ENCODE data around the gene METRN.

The METRN gene

DNA sequence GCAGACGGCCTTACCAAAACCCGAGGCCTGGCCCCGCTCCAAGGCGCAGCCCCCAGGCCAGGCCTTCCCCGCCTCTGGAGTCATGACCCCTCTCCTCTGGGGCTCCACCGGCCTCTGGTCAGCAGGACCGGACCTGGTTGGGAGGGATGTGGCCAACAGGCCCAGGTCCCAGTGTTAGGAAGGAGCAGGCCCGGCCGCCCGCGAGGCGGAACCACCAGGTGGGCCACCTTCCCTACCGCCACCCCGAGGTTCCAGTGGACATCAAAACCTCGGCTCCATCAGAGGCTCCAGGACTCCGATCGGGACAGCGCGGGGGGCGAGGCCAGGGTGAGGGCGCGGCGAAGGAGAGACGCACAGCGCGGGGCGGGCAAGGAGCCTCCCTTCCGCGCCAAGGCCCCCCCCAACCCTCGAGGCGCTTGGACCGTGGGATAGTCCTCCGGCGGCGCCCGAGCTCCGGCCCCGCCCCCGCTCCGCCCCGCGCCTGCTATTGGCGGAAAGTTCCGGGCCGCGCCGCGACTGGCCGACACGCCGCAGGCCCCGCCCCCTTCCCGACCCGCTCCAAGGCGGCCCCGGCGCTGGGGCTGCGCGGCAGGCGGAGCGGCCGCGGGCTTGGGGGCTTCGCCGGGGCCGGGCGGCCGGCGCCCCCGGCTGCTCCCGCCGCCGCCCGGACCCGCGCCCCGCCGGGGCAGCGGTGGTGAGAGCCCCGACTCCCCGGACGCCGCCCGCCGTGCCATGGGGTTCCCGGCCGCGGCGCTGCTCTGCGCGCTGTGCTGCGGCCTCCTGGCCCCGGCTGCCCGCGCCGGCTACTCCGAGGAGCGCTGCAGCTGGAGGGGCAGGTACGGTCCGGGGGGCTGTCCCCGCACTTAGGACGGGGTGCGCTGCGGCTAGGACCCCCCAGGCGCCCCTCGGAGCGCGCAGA is at the start of gene METRN:
Gene METRN, plus strand, starts transcription at position 561 of the 919 bp plus-strand sequence. Its CDS starts 172 bp downstream, at position 733.
- peaks cover 28% of the 10 kb centered on the region for H3K4me1 ChIP-seq (ENCODE audit: control insufficient read depth, insufficient read depth, low read length)
- no peaks in the 10 kb centered on the region for H3K36me3 ChIP-seq (ENCODE audit: control insufficient read depth, insufficient read depth, low read length, severe bottlenecking)
- peak within 1 kb of the TSS; percentile 82 for H3K9ac ChIP-seq (ENCODE audit: low read length)
- peak; percentile 98 for DNase-seq (ENCODE audit: low read depth)
- peak within 1 kb of the TSS; percentile 80 for H3K4me3 ChIP-seq (ENCODE audit: low read length)
- peaks cover 14% of the 10 kb centered on the region for H3K27me3 ChIP-seq (replicated peaks; ENCODE audit: control insufficient read depth, insufficient read depth, low read length)
- no peaks in the 10 kb centered on the region for H3K9me3 ChIP-seq (ENCODE audit: control insufficient read depth, low read length)

- DNase-seq (ENCODE audit: low read depth) = no peak
- H3K9me3 ChIP-seq (ENCODE audit: control insufficient read depth, low read length) = no peaks in the 10 kb centered on the region
- peaks cover 13% of the 10 kb centered on the region for H3K4me1 ChIP-seq (ENCODE audit: control insufficient read depth, insufficient read depth, low read length)
- H3K4me3 ChIP-seq (ENCODE audit: low read length) = no peak overlapping the region
- peaks cover 18% of the 10 kb centered on the region for H3K36me3 ChIP-seq (ENCODE audit: control insufficient read depth, insufficient read depth, low read length, severe bottlenecking)
- H3K27me3 ChIP-seq (replicated peaks; ENCODE audit: control insufficient read depth, insufficient read depth, low read length) = no peaks in the 10 kb centered on the region
- H3K9ac ChIP-seq (ENCODE audit: low read length) = peak overlapping the region; percentile 9
These were observed 48.3 kb upstream of the METRN start for GRCh38 chr16:666572-666971.

DNA sequence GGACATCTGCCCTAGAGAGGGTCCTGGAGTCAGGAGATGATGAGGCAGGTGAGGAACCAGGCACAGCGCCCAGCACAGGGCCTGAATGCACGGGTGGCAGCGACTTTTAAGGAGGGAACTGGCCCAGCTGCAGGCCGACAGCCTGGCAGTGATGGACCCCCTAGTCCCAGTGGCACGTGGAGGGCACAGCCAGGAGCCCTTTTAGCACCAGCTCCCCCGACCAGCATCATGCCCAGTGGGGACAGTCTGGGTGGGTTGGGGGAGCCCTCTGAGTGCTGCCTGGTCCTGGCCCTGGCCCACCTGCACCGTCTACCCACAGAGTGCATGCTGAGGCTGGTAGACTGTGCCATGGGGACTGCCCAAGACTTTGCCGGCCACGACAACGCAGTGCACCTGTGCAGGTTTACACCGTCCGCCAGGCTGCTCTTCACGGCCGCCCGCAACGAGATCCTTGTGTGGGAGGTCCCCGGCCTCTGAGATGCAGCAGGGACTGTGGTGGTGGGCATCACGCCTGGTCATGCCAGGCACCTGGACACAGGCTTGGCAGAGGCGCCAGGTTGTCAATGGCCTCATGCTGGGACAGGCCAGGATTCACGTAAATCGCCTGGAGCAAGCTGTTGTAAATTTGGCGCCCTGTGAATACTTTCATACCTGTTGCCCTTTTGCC is 47.7 kb upstream of the METRN start:
- no peaks in the 10 kb centered on the region for H3K27me3 ChIP-seq (replicated peaks; ENCODE audit: control insufficient read depth, insufficient read depth, low read length)

DNA sequence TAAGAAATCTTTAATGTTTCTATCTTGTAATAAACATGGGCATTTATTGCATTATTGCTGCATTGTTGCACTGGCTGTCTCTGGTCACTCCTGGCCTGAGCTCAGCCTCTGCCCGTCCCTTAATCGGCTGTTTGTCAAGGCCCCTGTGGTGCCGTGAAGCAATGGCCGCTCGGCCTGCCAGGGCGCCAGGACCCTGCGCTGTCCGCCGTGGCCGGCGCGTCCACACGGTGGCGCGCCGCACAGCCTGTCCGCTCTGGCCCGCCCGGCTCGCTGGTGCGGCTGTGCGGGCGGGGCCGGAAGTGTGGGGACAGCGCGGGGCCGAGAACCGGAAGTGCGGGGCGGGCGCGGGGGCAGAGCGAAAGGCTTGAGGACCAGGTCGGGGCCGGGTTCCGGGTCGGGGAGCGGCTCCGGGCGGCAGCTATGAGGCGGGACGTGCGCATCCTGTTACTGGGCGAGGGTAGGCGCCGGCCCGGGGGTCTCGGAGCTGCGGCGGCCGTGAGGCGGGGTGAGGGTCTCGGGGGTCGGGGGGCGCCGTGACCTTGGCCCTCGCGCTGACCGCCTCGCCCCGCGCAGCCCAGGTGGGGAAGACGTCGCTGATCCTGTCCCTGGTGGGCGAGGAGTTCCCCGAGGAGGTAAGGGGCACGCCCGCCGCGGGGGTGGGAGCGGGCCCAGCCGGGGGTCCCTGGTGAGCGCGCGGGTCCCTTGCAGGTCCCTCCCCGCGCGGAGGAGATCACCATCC is 47.0 kb upstream of the METRN start, which contains the start of gene RHOT2:
Gene RHOT2, plus strand, starts transcription at position 353 of the 739 bp plus-strand sequence. Its CDS starts 68 bp downstream, at position 421.
- peak; percentile 98 for DNase-seq (ENCODE audit: low read depth)
- no peaks in the 10 kb centered on the region for H3K27me3 ChIP-seq (replicated peaks; ENCODE audit: control insufficient read depth, insufficient read depth, low read length)

More for the DNA sequence above, 47.7 kb upstream of the METRN start:
- Histone ChIP-seq H3K4me3 (ENCODE audit: low read length) (no peak overlapping the region), H3K4me1 (ENCODE audit: control insufficient read depth, insufficient read depth, low read length) (peaks cover 13% of the 10 kb centered on the region), H3K36me3 (ENCODE audit: control insufficient read depth, insufficient read depth, low read length, severe bottlenecking) (peaks cover 24% of the 10 kb centered on the region), H3K9me3 (ENCODE audit: control insufficient read depth, low read length) (no peaks in the 10 kb centered on the region), H3K9ac (ENCODE audit: low read length) (peak overlapping the region; percentile 92)
- DNase-seq (ENCODE audit: low read depth) = no peak

GRCh38 chr16:668519-669171 is 46.3 kb upstream of the METRN start:
- Histone ChIP-seq H3K36me3 (ENCODE audit: control insufficient read depth, insufficient read depth, low read length, severe bottlenecking) (peaks cover 38% of the 10 kb centered on the region), H3K9ac (ENCODE audit: low read length) (peak overlapping the region; percentile 92), H3K4me3 (ENCODE audit: low read length) (peak overlapping the region; percentile 90), H3K9me3 (ENCODE audit: control insufficient read depth, low read length) (no peaks in the 10 kb centered on the region), H3K4me1 (ENCODE audit: control insufficient read depth, insufficient read depth, low read length) (peaks cover 13% of the 10 kb centered on the region), H3K27me3 (replicated peaks; ENCODE audit: control insufficient read depth, insufficient read depth, low read length) (no peaks in the 10 kb centered on the region)
- peak; percentile 48 for DNase-seq (ENCODE audit: low read depth)

More for the DNA sequence above, 47.0 kb upstream of the METRN start, which contains the start of gene RHOT2:
- no peaks in the 10 kb centered on the region for H3K9me3 ChIP-seq (ENCODE audit: control insufficient read depth, low read length)
- peak within 1 kb of the TSS; percentile 90 for H3K4me3 ChIP-seq (ENCODE audit: low read length)
- H3K9ac ChIP-seq (ENCODE audit: low read length) = peak within 1 kb of the TSS; percentile 92
- H3K36me3 ChIP-seq (ENCODE audit: control insufficient read depth, insufficient read depth, low read length, severe bottlenecking) = peaks cover 31% of the 10 kb centered on the region
- peaks cover 13% of the 10 kb centered on the region for H3K4me1 ChIP-seq (ENCODE audit: control insufficient read depth, insufficient read depth, low read length)

GRCh38 chr16:669666-670065 is 45.3 kb upstream of the METRN start:
- no peaks in the 10 kb centered on the region for H3K9me3 ChIP-seq (ENCODE audit: control insufficient read depth, low read length)
- peaks cover 13% of the 10 kb centered on the region for H3K4me1 ChIP-seq (ENCODE audit: control insufficient read depth, insufficient read depth, low read length)
- H3K27me3 ChIP-seq (replicated peaks; ENCODE audit: control insufficient read depth, insufficient read depth, low read length) = no peaks in the 10 kb centered on the region
- DNase-seq (ENCODE audit: low read depth) = no peak
- peak overlapping the region; percentile 90 for H3K4me3 ChIP-seq (ENCODE audit: low read length)
- H3K36me3 ChIP-seq (ENCODE audit: control insufficient read depth, insufficient read depth, low read length, severe bottlenecking) = peaks cover 42% of the 10 kb centered on the region
- H3K9ac ChIP-seq (ENCODE audit: low read length) = peak overlapping the region; percentile 92

DNA sequence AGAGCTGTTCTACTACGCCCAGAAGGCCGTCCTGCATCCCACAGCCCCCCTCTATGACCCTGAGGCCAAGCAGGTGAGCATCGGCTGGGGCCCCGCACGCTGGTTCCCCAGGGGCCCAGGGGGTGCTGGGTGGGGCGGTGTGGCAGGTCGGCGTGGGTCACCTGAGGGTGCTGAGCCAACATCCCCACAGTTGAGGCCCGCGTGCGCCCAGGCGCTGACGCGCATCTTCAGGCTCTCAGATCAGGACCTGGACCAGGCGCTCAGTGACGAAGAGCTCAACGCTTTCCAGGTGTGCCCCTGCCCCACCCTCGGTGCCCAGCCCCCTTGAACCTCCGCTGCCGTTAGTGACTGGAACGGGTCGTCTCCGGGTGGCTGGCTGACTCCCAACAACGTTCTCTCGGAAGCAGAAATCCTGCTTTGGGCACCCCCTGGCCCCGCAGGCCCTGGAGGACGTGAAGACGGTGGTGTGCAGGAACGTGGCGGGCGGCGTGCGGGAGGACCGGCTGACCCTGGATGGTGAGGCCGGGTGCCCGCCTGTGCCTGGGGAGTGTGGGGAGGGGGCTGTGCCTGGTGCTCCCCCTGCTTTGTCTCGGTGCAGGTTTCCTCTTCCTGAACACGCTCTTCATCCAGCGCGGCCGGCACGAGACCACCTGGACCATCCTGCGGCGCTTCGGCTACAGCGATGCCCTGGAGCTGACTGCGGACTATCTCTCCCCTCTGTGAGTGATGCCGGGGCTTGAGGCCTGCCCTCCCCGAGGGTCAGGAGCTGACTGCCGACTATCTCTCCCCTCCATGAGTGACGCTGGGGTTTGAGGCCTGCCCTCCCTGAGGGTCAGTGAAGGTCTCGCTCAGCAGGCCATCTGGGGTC is 44.2 kb upstream of the METRN start:
- Histone ChIP-seq H3K4me3 (ENCODE audit: low read length) (no peak overlapping the region), H3K9me3 (ENCODE audit: control insufficient read depth, low read length) (no peaks in the 10 kb centered on the region), H3K36me3 (ENCODE audit: control insufficient read depth, insufficient read depth, low read length, severe bottlenecking) (peaks cover 42% of the 10 kb centered on the region), H3K27me3 (replicated peaks; ENCODE audit: control insufficient read depth, insufficient read depth, low read length) (no peaks in the 10 kb centered on the region), H3K4me1 (ENCODE audit: control insufficient read depth, insufficient read depth, low read length) (peaks cover 17% of the 10 kb centered on the region), H3K9ac (ENCODE audit: low read length) (no peak overlapping the region)
- DNase-seq (ENCODE audit: low read depth) = no peak

DNA sequence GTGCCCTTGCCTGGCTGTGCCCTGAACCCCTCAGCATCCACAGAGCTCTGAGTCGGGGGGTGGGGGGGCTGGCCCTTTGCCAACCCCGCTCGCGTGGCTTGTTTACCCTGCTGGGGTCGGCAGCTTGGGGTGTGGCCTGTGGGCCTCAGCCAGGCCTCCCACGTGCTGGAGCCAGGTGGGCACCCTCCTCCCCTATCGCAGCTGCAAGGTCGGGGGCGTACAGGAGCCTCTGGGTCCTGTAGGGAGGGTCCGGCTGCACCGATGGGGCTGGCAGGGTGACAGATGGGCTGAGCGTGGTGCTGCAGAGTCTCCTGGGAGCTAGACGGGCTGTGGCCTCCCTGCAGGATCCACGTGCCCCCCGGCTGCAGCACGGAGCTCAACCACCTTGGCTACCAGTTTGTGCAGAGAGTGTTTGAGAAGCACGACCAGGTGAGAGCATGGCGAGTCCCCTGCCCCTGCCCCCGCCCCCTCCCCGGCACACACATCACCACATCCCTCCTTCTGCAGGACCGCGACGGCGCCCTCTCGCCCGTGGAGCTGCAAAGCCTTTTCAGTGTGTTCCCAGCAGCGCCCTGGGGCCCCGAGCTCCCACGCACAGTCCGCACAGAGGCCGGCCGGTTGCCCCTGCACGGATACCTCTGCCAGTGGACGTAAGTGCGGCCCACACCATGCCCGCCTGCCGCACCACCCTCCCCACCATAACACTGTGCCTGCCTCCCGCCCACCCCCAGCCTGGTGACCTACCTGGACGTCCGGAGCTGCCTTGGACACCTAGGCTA is 43.4 kb upstream of the METRN start:
- Histone ChIP-seq H3K9me3 (ENCODE audit: control insufficient read depth, low read length) (no peaks in the 10 kb centered on the region), H3K27me3 (replicated peaks; ENCODE audit: control insufficient read depth, insufficient read depth, low read length) (no peaks in the 10 kb centered on the region), H3K4me1 (ENCODE audit: control insufficient read depth, insufficient read depth, low read length) (peaks cover 17% of the 10 kb centered on the region), H3K4me3 (ENCODE audit: low read length) (no peak overlapping the region), H3K36me3 (ENCODE audit: control insufficient read depth, insufficient read depth, low read length, severe bottlenecking) (peaks cover 42% of the 10 kb centered on the region), H3K9ac (ENCODE audit: low read length) (no peak overlapping the region)
- no peak for DNase-seq (ENCODE audit: low read depth)

GRCh38 chr16:672371-672770 is 42.5 kb upstream of the METRN start:
- no peak overlapping the region for H3K4me3 ChIP-seq (ENCODE audit: low read length)
- H3K9me3 ChIP-seq (ENCODE audit: control insufficient read depth, low read length) = no peaks in the 10 kb centered on the region
- peaks cover 42% of the 10 kb centered on the region for H3K36me3 ChIP-seq (ENCODE audit: control insufficient read depth, insufficient read depth, low read length, severe bottlenecking)
- H3K9ac ChIP-seq (ENCODE audit: low read length) = no peak overlapping the region
- DNase-seq (ENCODE audit: low read depth) = no peak
- no peaks in the 10 kb centered on the region for H3K27me3 ChIP-seq (replicated peaks; ENCODE audit: control insufficient read depth, insufficient read depth, low read length)
- H3K4me1 ChIP-seq (ENCODE audit: control insufficient read depth, insufficient read depth, low read length) = peaks cover 14% of the 10 kb centered on the region
